Hematopoietic multipotent progenitor cell treated with erythropoietin and hydrocortisone succinate and interleukin-3 and kit ligand, for 15 days (in vitro differentiated cells): Measurements from ENCODE around the gene C22orf39.

Experiments
- DNase-seq: peaks from one replicate; pipeline ENCODE4 v3.0.0-alpha.2; 2015; ENCODE audit warnings: low spot score

Gene C22orf39

DNA sequence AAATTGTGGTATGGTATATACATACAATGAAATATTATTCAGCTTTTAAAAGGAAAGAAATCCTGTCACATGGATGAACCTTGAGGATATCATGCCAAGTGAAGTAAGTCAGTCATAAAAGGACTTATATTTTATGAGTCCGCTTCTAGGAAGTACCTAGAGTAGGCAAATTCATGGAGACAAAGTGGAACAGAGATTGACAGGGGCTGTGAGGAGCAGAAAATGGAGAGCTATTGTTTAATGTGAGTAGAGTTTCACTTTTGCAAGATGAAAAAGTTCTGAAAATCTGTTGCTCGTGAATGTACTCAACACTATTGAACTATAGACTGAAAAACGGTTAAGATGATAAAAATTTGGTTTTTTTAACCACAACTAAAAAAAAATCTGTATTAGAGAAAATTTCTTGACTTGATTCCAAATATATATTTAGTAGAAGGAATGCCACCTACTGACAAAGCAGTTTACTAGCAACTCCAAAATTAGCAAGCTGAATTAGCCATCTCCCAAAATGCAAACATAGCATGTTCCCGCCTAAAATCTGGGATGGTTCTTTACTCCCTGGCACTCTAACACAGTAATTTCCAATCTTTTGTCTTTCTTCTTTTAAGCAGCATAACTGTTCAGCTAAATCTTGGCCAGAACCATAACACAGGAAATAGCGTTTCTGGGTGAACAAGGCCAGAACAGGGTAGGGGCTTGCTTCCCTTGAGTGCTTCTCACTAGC, 30.0 kb upstream of the C22orf39 start:
- peak; percentile 36 for DNase-seq

DNA sequence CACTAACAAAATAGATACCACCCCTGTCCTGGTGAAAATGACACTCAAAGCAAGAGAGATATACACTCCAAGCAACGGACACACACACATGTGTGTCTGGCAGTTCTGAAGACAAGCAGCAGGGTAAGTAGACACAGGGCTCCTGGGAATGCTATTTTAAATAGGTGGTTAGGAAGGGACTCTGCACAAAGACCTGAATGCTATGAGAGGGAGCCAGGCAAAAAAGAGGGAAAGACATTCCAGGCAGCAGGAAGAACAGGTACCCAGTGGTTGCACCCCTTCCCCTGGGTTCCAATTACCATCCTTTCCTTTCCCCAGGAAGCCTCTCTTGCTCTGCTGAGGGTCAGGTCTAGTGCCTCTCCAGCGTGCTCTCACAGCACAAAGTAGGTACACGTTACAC, 28.5 kb upstream of the C22orf39 start:
- DNase-seq, result no peak

DNA sequence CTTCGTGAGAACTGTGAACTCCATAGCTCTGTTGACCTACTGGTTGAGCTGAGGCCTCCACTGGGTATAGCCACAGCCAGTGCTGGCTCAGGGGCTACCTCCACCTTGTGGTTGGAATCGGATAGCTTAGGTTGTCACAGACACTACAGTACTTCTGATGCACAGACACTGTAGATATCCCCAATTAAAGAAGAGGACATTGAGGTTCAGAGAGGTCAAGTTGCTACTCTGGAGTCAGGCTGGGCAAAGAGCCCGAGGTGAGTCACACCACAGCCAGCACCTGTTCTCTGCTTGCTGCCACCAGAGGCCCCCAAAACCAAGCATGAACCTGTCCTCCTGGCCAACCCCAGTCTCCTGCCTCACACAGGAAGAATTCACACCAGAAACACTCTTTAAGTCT, 26.1 kb upstream of the C22orf39 start:
- peak; percentile 15 for DNase-seq

DNA sequence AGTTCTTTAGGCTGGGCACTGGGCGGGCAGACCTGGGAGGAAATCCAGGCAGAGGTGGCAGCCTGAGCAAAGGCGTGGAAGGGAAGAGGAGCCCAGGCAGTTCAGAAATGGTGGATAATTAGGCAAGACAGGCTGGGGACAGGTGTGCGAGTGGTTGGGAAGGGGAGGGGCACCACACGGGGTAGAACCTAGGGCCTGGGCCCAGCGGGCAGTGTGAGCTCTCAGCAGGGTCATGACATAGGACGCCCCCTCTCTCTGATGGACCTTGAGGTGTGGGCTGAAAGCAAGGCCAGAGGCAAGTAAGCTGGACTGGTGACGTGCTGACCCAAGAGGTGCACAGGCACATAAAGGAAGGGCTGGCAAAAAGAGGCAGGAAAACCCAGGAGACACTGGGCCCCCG, 24.7 kb upstream of the C22orf39 start:
- DNase-seq, result no peak

GRCh38 chr22:19471572-19471971, 24.1 kb upstream of the C22orf39 start:
- no peak for DNase-seq

GRCh38 chr22:19470010-19470409, 22.5 kb upstream of the C22orf39 start:
- no peak for DNase-seq

GRCh38 chr22:19469421-19469820, 21.9 kb upstream of the C22orf39 start:
- DNase-seq, result no peak

DNA sequence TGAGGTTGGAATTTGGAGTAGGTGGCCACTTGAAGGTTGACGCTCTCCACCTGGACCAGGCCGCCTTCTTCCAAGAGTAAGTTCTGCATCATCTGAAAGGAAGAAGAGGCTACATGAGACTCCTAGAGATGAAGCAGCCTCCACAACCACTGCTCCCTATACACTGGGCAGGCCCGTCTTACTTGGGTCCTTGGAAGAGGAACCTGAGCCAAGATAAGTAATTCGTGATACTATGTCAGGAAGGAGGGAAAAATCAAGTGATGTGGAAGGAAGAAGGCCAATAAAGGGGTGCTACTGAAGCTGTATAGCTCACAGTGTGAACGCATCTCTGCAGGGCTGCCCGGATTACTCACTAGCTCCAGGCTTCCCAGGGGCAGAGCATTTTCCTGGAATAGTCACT, 20.4 kb upstream of the C22orf39 start:
- no peak for DNase-seq

DNA sequence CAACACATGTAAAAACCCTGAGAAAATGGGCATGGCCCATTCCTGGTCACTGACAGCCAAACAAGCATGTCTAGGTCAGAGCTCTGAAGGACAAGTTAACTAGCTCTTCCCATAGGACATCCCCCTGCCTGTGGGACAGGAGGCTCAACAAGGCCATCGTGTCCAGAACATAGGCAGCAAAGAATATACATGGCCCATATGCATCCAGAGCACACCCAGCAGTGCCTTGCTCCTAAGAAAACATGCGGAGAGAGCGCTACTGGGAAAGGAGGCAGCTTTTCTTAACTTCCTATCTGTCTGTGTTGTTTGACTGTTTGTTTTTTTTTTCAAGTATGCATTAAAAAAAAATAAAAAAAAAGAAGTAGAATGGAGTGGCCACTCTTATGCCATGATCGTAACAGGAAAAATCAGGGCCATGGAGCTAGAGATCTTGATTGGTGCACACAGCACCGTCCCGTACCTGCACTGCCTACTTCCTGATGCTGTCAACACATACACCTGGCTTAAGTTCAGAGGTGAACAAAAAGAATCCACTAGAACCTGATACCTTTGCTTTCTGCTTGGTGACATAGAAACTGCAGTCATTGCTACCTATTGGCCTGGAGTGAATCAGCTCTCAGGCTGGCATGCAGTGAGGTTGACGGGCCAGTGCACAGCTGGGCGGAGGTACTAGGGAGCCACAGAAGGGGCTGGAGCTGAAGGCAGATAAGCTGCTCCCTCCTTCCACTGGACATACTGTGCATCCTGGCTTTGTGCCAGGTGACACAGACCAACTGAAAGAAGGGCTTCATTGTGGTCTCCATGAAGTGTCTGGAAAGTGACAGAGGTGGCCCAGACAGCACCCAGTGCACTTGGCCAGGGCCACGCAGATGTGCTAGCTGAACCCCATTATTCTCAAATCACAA, 19.6 kb upstream of the C22orf39 start:
- DNase-seq, result no peak

GRCh38 chr22:19466126-19466716, 18.7 kb upstream of the C22orf39 start:
- no peak for DNase-seq

GRCh38 chr22:19464975-19465374, 17.5 kb upstream of the C22orf39 start:
- no peak for DNase-seq

DNA sequence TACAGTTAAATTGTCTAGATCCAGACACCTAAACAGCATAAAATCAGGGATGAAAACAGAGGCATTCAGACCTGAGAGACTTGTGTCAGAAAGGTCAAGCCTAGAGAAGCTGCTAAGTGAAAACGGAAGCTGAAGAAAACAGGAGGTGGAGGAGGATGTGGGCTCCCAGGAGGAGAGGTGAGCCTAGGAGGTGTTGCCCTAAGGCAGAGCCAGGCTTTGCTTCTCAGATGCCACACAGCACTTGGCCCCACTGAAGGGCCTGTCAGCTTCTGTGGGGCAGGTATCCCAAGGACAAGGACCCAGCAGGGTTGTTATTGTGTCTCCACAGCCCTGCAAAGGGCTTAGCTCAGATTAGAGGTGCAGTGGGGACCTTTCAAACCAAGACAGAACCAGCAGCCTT, 17.0 kb upstream of the C22orf39 start:
- DNase-seq, result no peak

GRCh38 chr22:19463491-19464469, 16.3 kb upstream of the C22orf39 start:
- DNase-seq, result no peak

DNA sequence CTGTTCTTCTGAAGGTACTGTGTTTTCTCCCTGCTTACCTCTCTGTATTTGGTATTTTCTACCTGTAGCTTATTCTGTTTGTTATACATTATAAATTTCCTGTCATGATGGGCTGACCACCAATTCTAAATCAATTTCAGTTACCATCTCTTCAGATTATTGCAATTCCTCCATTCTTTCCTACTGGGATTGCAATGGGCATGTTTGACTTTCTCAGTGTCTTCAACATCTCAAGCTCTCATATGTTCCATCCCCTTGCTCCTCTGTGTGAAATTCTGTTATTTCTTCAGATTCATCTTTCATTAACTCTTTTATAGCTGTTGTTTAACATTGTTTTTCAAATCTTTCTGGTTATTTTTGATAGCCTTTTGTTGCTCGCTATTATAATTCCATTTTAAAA, 15.5 kb upstream of the C22orf39 start:
- no peak for DNase-seq

DNA sequence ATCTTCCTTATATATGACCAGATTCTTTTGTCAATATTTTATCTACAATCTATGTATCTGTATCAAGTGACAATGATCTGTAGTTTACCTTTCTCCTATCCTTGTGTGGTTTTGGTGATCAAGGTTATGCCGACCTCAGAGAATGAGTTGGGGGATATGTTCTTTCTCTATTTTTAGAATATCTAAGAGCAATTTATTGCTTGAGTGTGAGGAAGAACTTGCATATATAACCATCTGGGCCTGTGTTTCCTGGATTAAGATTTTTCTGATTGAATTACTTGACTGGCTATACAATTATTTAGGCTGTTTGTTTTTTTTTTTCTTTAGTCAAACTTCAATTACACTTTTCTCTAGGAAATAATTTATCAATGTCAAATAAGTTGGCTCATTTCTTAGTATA, 14.0 kb upstream of the C22orf39 start:
- DNase-seq, result no peak

DNA sequence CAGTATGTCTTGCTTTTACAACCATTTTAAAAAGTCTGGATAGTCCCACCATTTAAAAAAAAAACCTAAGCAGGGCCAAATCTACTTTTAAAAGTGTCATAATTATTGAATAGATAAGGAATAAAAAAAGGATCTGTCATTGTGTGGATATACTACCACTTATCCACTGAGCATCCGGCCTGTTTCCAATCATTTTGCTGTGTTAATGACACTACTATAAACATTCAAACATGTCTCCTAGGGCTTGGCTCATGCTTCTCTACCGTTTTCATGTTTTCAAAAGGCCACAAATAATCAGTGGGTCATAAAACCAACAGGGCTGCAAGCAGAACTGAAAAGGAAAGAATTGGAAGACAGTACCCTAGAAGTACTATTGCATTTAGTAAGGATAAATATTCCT, 12.5 kb upstream of the C22orf39 start:
- no peak for DNase-seq

DNA sequence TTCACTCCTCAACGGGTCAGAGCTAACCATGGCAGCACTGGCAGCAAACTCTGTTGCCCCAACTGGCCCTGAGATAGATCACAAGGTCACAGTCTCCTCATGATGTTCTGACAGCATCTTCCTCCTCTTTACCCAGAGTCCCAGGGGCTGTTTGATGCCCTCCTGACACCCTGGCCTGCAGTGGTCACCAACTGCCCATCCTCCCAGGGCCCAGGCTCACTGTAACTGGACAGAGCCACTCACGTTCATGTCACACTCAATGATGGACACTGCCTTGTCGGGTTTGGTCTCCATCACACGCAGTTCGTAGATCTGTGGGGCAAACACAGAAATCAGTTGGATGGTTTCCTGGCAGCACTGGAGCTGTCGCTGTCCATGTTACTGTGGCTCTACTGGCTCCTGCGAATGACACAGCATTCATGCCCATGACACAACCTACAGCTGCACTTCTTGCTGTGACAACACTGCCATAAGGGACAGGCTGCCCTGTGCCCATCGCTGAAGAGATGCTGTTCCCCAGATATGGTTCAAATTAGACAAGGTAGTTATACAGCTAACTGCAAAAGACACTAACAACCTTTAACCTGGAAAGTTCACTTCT, 10.4 kb upstream of the C22orf39 start:
- DNase-seq, result no peak

GRCh38 chr22:19456541-19456940, 9.0 kb upstream of the C22orf39 start:
- no peak for DNase-seq

DNA sequence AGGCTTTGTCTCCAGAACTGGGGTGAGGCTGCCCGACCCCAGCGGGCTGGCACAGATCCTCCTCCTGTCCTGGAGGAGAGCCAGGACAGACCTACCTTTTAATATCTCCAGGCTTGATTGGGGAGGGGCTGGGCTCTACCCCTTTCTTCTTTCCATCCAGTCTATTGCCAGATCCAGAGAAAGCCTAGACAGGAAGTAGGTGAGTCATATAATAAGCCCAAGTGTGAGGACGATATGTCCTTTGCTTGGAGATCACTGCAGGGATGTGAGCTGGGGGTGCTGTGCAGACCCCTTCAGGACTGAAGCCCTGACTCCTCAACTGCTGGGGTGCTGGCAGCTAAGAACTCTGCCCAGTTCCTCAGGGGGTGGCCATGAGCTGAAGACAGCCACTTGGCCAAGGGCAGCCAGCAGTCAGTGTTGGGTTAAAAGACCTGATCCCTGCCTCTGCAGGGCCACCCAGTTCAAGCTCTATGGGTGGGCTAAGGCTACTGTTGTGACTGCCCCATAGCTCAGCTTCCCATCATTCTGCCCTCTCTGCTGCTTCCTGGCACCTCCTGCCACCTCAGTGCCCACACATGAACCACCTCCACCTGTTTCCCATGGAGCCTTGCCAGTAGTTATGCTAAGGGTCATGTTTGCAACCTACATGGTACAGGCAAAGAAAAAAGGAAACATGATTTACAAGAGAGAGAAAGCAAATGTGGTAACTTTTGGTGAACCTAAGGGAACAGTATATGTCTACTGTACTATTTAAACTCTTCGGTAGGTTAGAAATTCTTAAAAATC, 8.3 kb upstream of the C22orf39 start:
- DNase-seq, result no peak

DNA sequence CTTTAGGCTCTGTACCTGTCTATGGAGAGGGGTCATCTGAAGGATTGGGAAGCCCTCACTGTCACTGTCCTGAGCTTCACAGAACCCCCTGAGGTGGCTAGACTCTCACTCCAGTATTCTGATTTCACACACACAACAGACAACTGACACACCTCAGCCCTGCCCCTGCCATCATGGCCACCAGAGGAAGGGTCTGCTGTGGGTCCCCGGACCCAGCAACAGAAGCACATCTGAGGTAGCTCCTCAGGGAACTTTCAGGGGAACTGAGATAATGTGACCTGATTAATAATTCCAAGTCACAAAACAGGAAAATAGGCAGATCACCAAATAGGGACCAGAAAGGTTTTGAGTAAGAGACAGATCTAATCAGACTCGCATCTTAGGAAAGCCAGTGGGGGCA, 7.5 kb upstream of the C22orf39 start:
- DNase-seq, result no peak

DNA sequence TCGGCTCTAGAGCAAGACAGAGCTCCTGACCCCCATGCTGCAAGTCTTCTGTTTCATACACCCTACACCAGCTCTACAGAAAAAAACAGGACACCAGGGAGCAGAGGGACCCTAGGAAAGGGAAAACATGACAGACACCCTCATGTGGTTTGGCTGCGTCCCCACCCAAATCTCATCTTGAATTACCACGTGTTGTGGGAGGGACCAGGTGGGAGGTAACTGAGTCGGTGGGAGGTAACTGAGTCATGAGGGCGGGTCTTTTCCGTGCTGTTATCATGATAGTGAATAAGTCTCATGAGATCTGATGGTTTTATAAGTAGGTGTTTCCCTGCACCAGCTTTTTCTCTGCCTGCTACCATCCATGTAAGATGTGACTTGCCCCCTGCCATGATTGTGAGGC, 6.6 kb upstream of the C22orf39 start:
- no peak for DNase-seq
